Activated CD4-positive, alpha-beta T cell treated with anti-CD3 and anti-CD28 coated beads, Interleukin-2, Interleukin-4, amounts not matched to agents 100 ng/mL and 50 ng/mL, durations not matched to agents 16 hours and 8 hours (primary cell): ENCODE measurements around the gene MYH9.
A peak's percentile ranks its signal among the peaks of the same experiment; 100 is the strongest.
"Not testable (repeated sequence)": the region's sequence is repeated elsewhere in the genome, so short reads cannot be mapped to it uniquely, and the experiment has no call there.

Experiments
- DNase-seq: peaks from one replicate; pipeline ENCODE4 v3.0.0-alpha.2; 2020; ENCODE audit warnings: low spot score

MYH9 gene

GRCh38 chr22:36267058-36267457 is 120.7 kb downstream of the MYH9 start:
- DNase-seq = no peak

- DNase-seq = not testable (repeated sequence)
Observed at GRCh38 chr22:36263886-36264664, 123.7 kb downstream of the MYH9 start.

GRCh38 chr22:36263216-36263673 is 124.5 kb downstream of the MYH9 start:
- not testable (repeated sequence) for DNase-seq

- DNase-seq = not testable (repeated sequence)
Observed at GRCh38 chr22:36262307-36262706, 125.5 kb downstream of the MYH9 start.

- DNase-seq = not testable (repeated sequence)
Observed at GRCh38 chr22:36261675-36262074, 126.1 kb downstream of the MYH9 start.

- DNase-seq = no peak
Observed at GRCh38 chr22:36259615-36260300, 128.0 kb downstream of the MYH9 start.

GRCh38 chr22:36258701-36259614 is 128.8 kb downstream of the MYH9 start:
- peak; percentile 44 for DNase-seq

- no peak for DNase-seq
Observed at GRCh38 chr22:36257948-36258670, 129.7 kb downstream of the MYH9 start.

GRCh38 chr22:36257308-36257707 is 130.5 kb downstream of the MYH9 start:
- no peak for DNase-seq

GRCh38 chr22:36256478-36256877 is 131.3 kb downstream of the MYH9 start:
- no peak for DNase-seq

- not testable (repeated sequence) for DNase-seq
Observed at GRCh38 chr22:36255572-36255971, 132.2 kb downstream of the MYH9 start.

- no peak for DNase-seq
Observed at GRCh38 chr22:36253523-36254490, 134.0 kb downstream of the MYH9 start.

- peak; percentile 79 for DNase-seq
Observed at GRCh38 chr22:36252754-36253522, 134.8 kb downstream of the MYH9 start, which contains the start of gene APOL1. TSS of gene APOL1 (plus strand) at chr22:36253133. CDS start at chr22:36254956, 1,823 bp downstream.

GRCh38 chr22:36251979-36252608 is 135.7 kb downstream of the MYH9 start:
- DNase-seq = not testable (repeated sequence)

- DNase-seq = not testable (repeated sequence)
Observed at GRCh38 chr22:36250292-36250960, 137.3 kb downstream of the MYH9 start.

GRCh38 chr22:36249160-36249559 is 138.6 kb downstream of the MYH9 start:
- no peak for DNase-seq

- DNase-seq = no peak
Observed at GRCh38 chr22:36247955-36248354, 139.8 kb downstream of the MYH9 start.

GRCh38 chr22:36246718-36247117 is 141.0 kb downstream of the MYH9 start:
- no peak for DNase-seq
